ENCODE data around the gene PTPRS. TPM values are rescaled to one million over a fixed set of nuclear protein-coding genes. Genes with fewer than 3 reads are reported as not detected.

Gene PTPRS
- total and polyA plus RNA-seq, 2 of the 13 experiments (the other 11 are each of a cell fraction or from before 2014, with no cell fraction given), result 32.7 to 43.9 TPM

- TF ChIP-seq NFRKB (IDR thresholded peaks at IDR 0.05), result no peak
- peak; percentile 94 for TF ChIP-seq ZNF142 (CRISPR knock-in tag; IDR thresholded peaks at IDR 0.05)
- TF ChIP-seq ZNF235 (CRISPR knock-in tag; IDR thresholded peaks at IDR 0.05; ENCODE audit: borderline replicate concordance), result peak; percentile 100
- peak; percentile 97 for TF ChIP-seq SMAD9 (CRISPR knock-in tag; IDR thresholded peaks at IDR 0.05)
- TF ChIP-seq ZNF841 (CRISPR knock-in tag; IDR thresholded peaks at IDR 0.05; ENCODE audit: borderline replicate concordance), result peak; percentile 99
- TF ChIP-seq ZNF3 (CRISPR knock-in tag; IDR thresholded peaks at IDR 0.05), result peak; percentile 73; the same call in 1 of the 2 replicates
- peak; percentile 99 for TF ChIP-seq ZNF605 (CRISPR knock-in tag; IDR thresholded peaks at IDR 0.05)
- peak; percentile 98 for TF ChIP-seq ZNF18 (CRISPR knock-in tag; IDR thresholded peaks at IDR 0.05; ENCODE audit: insufficient replicate concordance)
- TF ChIP-seq THAP11 (CRISPR knock-in tag; IDR thresholded peaks at IDR 0.05), result peak; percentile 83
- TF ChIP-seq REL (CRISPR knock-in tag; conservative IDR thresholded peaks at IDR 0.05), result peak; percentile 100
- no peak for TF ChIP-seq KAT2B (IDR thresholded peaks at IDR 0.05; ENCODE audit: borderline replicate concordance, low read depth, low read length)
- TF ChIP-seq MXD1 (CRISPR knock-in tag; IDR thresholded peaks at IDR 0.05), result peak; percentile 100
- no peak for TF ChIP-seq U2AF1 (optimal IDR thresholded peaks at IDR 0.05; ENCODE audit: low read depth, low read length)
- TF ChIP-seq DNMT3B (CRISPR knock-in tag; conservative IDR thresholded peaks at IDR 0.05), result peak; percentile 98
- no peak for TF ChIP-seq SMAD1 (CRISPR knock-in tag; IDR thresholded peaks at IDR 0.05; ENCODE audit: borderline replicate concordance, low read depth)
- TF ChIP-seq ZNF883 (CRISPR knock-in tag; IDR thresholded peaks at IDR 0.05; ENCODE audit: not compliant biosample characterization), result peak; percentile 100
- TF ChIP-seq CENPT (CRISPR knock-in tag; IDR thresholded peaks at IDR 0.05; ENCODE audit: low read depth), result peak; percentile 100
- no peak; the same call in 1 of the 2 replicates for TF ChIP-seq PREB (CRISPR knock-in tag; IDR thresholded peaks at IDR 0.05)
- 0 out of 2 replicates have a peak, but pooled peaks have one; percentile 70 for TF ChIP-seq SMAD3 (CRISPR knock-in tag; IDR thresholded peaks at IDR 0.05)
Measured at GRCh38 chr19:5340637-5341447, at the start of gene PTPRS (continued).

Data from HepG2 (cell line).